GM12874 (cell line): ENCODE results near the gene MYO18B.

ENCODE experiments used
- CTCF ChIP-seq: IDR thresholded peaks from 2 replicates; pipeline ENCODE4 v1.5.1; 2011; ENCODE audit warnings: low read depth, mild to moderate bottlenecking, control low read depth, low read length, moderate library complexity; ENCODE audit not compliant: insufficient read depth

The MYO18B gene

GRCh38 chr22:26021516-26021915 lies 279.5 kb downstream of the MYO18B start:
- TF ChIP-seq CTCF: no peak

GRCh38 chr22:26023104-26023775 lies 281.3 kb downstream of the MYO18B start:
- no peak for TF ChIP-seq CTCF

- no peak for TF ChIP-seq CTCF
Observed at GRCh38 chr22:26025626-26026025, 283.6 kb downstream of the MYO18B start.

GRCh38 chr22:26027341-26027740 lies 285.4 kb downstream of the MYO18B start:
- TF ChIP-seq CTCF: no peak

GRCh38 chr22:26031641-26032040 lies 289.7 kb downstream of the MYO18B start:
- TF ChIP-seq CTCF: no peak

GRCh38 chr22:26033071-26033470 lies 291.1 kb downstream of the MYO18B start:
- no peak for TF ChIP-seq CTCF

GRCh38 chr22:26033586-26033985 lies 291.6 kb downstream of the MYO18B start:
- no peak for TF ChIP-seq CTCF
